HG03521 (cell line): Measurements from ENCODE around the gene SRMS.
"Not testable (repeated sequence)": the region's sequence is repeated elsewhere in the genome, so short reads cannot be mapped to it uniquely, and the experiment has no call there.

Experiments used
- ATAC-seq: cut with Tn5 transposase; IDR thresholded peaks from one replicate; pipeline ENCODE4 v1.9.1; 2021; ENCODE audit warnings: mild to moderate bottlenecking, moderate library complexity; ENCODE audit not compliant: unreplicated experiment

Gene SRMS

DNA sequence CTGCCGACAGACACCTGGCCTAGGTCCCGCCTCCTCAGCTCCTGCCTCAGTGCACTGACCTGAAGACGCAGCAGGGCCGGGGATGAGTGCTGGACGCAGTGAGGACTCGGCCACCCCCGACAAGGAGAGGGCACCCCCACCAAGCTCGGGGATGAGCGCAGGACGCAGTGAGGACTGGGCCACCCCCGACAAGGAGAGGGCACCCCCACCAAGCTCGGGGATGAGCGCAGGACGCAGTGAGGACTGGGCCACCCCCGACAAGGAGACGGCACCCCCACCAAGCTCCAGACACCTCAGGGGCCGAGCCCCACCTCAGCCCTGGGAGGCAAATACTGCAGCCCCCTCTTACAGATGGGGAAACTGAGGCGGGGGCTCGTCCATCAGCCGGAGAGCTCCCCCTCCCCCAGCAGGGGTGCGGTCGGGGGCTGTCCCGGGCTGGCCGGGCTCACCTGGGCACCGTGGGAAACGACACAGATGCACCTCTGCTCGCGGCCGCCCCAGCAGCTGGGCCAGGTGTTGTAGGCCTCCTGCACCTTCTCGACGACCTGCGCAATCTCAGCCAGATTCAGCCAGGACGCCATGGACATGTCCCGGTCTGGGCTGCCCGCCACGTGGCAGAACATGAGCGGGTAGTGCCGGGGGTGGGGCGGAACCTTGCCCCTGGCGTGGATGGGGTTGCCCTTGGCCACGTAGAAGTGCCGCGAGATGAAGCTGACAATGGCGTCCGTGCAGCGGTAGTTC is 19.0 kb upstream of the SRMS start:
- no peak for ATAC-seq

DNA sequence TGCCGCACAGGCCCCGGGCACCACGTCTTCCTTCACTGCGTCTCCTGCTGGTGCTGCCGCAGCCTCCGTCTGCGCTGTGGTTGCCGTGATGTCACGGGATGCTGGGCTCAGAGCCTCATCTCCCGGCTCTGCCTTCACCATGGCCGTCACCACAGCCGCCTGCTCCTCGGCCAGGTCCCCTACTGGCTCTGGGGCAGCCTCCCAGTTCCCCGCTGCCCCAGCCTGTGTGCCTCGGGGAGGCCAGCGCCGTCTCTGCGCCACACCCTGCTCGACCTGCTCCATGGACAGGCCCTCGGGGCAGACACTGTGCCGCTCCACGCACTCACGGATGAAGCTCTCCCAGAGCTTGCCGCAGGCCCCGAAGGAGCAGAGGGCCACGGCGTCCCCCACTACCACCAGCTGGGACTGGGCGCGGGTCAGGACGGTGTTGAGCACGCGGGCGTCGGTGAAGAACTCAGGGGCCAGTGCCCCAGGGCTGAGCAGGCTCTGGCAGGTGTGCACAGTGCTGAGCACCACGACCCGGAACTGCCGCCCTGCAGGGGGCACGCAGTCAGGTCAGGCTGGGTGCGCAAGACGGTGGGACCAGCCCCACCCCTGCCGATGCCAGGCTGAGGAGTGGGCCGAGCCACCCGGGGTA is 18.3 kb upstream of the SRMS start:
- ATAC-seq = no peak

DNA sequence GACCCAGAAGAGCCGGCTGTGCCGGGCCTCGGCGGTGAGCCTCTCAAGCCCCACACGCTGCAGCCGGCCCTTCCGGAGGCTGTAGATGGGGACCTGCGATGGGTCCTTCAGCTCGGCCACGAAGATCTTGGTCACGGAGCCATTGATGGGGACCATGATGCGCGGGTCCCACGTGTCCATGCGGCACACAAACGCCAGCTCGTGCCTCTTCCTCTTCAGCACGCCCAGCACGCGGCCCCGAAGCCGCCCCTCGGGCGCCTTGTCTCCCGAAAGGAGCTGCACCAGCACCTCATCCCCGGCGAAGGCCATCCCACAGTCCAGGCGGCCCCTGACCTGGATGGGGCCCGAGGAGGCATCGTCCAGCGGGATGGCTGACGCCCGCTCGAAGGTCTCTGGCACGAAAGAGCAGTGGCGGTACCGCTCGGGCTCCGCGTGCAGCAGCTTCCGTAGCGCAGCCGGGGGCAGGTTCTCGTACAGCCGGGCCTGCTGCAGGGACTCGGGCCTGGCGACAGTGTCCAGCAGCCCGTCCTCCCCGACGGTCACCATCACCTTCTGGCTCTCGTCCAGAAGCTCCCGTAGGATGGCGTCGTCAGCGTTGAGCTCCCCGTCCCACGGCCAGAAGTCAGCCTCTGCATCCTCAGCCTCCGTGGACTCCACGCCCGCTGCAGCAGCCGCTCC is 17.6 kb upstream of the SRMS start:
- no peak for ATAC-seq

DNA sequence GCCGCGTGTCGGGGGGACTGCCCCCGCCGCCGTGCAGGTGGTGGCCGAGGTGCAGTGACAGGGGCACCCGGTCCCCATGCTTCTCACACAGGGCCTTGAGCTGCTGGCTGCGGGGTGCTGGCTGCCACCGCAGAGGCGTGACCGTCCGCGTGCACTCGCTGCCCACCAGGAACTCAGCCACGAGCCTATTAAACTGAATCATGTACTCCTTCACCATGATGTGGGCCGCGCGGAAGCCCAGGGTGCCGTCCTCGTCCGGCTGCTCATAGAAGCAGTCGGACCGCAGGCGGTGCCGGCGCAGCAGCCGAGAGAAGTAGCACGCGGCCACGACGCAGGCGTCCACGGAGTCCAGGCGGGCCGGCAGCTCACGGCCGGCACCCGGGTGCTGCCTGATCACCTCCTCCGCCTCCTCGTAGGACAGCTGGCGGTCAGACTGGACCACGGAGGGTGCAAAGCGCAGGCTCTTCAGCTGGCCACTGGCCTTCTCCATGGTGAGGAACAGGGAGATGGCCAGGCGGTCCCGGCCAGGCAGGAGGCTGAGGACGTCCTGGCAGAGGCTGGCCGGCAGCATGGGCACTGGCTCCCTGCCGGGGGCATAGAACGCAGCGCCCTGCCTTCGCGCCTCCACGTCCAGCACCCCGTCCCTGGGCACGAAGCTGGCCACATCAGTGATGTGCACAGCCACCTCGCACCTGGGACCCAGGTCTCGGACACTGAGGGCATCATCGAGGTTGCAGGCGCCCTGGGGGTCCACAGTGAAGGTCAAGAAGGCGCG is 16.7 kb upstream of the SRMS start:
- ATAC-seq = no peak

DNA sequence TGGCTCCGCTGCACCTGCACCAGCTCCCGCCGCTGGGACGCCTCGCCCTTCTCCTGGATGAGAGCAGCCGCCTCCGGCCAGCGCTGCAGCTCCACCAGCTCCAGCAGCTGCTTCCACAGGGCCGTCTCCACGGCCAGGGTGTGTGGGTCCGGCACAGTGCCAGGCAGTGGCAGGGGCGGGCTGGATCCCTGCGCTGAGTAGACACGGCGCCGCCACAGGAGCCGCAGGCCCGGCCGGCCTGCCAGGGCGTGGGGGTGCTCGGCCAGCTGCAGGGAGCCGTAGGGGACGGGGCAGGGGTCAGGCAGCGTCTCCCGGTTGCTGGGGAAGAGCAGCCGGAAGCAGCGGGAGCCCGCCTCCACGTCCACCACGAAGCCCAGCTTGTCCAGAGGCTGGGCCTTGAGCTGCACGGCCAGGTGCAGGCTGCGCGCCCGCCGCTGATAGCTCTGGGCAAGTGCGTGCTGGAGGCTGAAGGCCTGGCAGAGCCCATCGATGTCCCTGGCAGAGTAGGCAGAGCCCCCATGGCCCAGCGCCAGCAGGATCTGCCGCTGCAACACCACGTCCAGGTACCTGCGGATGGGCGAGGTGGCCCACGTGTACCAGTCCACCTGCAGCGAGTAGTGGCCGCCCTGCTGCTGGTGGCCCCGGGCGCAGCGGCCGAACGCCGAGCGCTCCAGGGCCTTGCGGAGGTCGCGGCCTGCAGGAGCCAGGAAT is 15.8 kb upstream of the SRMS start:
- ATAC-seq = no peak

DNA sequence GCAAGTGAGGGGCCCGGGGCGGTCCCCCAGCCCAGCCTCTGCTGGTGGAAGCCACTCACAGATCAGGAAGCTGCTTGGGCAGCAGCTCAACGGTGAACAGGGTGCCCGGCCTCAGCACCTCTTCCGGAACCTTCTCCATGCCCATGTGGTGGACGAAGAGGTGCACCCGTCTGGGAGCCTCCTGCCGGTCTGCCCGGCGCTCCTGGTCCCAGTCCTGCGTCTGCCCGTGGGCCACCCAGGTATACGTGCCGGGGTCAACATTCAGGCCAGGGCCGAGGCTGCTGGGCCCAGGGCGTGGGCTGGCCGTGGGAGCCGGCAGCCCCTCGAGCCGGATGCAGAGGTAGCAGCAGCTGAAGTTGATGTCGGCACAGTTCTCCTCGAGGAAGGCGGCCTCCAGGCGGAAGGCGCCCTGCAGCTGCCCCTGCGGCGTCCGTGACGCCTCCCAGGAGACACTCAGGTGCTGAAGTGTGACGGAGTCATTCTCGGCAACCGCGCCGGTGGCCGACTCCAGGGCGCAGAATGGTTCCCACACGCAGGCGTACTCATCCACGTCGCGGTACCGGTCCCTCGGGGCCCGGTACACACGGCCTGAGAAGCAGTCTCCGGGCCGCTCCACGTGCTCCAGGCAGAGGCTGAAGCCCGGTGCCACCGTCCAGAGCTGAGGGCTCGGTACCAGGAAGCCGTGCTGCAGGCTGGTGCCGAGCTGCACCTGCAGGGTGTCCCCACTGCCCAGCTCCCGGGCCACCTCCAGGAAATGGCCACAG is 15.1 kb upstream of the SRMS start:
- no peak for ATAC-seq

DNA sequence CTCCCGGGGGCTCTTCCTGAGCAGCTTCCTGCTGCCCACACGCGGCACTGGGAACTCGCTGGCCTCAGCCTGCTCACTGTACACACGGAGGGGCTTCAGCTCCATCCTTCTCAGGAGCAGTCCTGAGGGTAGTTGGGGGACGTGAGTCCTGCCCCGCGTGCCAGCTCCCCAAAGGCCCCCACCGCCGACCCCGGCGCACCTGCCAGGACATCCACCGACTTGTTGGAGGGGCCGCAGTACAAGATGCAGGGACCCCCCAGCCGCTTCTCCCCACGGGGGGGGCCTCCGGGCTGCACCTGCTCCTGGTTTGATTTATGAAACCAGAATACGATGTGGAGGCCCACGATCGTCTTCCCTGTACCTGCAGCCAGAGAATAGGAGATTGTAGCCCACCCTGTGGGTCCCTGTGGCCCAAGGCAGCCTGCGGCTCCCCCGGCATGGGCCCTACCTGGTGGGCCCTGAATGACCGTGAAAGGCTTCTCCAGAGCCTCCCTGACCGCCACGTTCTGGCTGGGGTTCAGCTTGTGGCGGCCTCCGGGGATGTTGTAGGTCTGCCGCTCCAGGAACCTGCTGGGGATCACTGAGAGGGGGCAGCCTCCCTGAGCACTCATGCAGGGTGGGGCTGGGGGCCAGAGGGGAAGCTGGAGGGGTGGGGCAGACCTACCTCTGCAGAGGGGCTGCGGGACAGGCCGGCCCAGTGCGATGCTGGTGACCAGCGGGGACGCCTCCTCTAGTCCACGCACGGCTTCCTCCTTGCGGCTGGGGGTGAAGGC is 14.3 kb upstream of the SRMS start:
- ATAC-seq = no peak

DNA sequence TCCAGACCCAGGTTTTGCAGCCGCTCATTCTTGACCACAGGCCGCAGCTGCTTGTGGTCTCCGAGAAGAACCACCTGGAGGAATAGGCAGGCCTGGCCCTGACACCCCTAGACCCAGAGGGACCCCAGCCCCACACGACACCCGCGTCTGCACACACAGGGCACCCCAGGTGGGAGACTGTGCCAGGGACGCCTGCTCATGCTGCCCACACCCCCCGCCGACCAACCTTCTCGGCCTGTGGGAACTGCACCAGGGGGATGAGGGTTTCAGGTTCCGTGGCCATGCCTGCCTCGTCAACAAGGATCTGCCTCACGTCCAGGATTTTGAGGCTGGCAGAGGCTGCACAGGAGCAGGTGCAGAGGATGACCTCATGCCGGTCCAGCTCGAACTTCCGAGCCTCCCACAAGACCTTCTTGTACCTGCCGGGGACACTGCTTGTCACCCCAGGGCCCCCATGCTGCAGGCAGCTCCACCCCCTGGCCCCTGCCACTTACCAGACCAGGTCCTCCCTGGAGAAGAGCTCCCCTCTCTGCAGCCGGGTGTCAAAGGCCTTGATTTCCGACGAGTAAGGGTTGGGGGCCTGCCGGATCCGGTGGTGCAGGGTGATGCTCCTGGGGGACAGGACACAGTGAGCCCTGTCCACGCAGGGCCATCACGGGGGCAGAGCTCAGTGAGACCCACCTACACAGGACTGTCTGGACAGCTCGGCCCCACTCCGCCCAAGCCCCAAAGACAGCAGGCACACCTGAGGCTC is 13.5 kb upstream of the SRMS start:
- ATAC-seq = no peak

DNA sequence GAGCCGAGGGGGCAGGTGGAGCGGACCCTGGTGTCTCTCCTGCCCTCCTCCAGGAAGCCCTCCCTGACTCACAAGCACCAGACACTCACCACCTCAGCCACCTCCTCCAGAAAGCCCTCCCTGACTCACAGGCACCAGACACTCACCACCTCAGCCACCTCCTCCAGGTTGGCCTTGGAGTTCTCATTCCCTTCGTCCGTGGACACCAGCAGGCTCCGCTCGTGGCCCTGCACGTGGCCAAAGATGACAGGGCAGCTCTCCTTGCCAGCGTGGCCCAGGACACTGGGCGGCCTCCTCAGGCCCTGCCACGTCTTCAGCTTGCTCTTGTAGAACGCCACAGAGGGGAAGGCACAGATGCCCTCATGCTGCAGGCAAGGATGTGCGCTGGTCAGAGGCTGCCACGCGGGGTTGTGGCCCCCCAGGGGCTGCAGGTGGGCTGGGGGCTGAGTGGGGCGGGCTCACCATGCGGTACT is 12.8 kb upstream of the SRMS start:
- ATAC-seq = no peak

DNA sequence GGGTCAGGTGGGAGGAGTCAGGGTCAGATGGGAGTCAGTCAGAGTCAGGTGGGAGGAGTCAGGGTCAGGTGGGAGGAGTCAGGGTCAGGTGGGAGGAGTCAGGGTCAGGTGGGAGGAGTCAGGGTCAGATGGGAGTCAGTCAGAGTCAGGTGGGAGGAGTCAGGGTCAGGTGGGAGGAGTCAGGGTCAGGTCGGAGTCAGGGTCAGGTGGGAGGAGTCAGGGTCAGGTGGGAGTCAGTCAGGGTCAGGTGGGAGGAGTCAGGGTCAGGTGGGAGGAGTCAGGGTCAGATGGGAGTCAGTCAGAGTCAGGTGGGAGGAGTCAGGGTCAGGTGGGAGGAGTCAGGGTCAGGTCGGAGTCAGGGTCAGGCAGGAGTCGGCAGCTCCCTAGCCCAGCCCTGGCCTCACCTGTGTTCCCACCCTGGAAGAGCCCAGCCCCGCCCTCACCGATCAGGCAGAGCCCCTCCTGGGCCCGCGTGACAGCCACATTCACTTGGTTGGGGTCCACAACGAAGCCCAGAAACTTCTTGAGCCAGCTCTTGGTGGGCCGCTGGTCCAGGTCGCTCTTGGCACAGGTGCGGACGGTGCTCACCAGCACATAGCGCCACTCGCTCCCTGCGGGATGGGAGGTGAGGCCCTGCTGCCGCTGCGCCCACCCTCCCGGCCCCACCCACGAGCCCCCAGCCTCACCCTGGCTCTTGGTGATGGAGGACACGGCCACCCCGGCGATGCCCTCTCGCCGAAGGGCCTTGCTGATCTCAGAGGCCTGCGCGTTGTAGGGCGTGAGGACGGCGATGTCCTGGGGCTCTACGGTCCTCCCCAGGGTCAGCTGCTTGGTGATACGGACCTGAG is 12.2 kb upstream of the SRMS start:
- not testable (repeated sequence) for ATAC-seq

DNA sequence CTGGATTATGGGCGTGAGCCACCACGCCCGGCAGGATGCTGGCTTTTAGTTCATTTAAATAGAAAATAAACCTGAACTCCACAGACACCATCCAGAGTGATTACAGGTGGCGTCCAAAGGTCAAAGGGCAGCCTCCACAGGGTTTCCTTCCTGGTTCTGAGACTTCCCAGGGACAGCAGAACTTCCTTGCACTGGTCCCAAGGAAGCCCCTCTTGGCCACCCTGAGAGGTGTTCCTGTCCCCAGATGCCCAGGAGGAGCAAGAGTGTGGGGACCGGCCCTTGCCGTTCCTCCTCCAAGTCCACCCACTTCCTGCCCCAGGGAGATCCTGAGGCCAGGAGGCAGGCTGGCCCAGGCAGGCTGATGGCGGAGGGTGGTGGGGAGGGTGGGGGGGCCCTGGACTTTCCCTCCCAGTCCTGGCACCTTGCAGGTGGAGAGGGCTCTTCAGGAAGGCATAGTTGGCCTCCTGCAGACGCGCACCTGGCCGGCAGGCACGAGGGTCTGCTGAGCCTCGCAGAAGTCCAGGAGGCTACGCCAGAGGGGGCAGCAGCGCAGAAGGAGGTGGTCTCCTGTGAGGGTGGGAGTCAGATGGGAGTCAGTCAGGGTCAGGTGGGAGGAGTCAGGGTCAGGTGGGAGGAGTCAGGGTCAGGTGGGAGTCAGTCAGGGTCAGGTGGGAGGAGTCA is 11.4 kb upstream of the SRMS start:
- no peak for ATAC-seq

DNA sequence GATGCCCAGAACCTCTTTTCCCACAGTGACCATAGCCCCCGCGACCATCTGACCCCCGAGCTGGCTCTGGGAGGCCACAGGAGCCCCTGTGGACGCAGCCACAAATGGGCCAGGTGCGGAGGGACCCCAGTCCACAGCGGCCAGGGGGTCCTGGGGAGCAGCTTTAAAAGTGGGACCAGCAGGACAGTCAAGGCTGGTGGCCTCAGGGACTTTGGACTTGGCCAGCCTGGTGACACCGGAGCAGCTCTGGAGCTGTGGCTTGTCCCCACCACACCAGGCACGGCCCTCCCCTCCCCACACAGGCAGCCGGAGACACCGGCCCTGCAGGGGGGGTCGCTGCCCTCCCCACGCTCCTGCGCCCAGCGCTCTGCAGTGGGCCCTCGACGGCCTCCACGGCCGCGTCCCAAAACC is 9.9 kb upstream of the SRMS start:
- ATAC-seq = no peak

DNA sequence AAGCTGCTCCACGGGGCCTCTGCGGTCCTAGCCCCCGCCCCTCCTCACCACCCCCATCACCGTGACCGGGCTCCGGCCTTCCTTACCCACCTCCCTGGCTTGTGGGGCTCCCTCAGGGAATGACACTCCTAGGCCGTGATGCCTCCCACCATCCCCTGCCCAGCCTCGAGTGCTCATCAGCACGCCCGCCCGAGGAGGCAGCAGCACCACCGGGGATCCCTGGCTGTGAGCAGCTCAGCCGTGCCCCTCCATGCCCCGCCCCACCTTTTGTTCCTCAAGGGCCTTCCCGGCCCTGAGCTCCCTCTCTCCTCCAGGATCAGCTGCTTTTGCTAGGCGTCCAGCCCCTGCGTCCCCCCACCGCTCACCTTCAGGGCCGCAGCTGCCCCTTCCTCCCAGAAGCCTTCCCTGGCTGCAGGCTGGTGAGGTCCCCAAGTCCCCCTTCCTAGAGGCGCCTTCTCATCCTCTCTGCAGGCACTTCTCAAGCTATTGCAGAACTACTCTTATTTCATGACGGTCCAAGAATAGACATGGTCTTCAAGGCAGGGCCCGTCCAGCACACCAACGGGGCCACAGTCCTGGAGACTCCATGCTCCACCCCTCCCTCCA is 9.4 kb upstream of the SRMS start:
- ATAC-seq = no peak

DNA sequence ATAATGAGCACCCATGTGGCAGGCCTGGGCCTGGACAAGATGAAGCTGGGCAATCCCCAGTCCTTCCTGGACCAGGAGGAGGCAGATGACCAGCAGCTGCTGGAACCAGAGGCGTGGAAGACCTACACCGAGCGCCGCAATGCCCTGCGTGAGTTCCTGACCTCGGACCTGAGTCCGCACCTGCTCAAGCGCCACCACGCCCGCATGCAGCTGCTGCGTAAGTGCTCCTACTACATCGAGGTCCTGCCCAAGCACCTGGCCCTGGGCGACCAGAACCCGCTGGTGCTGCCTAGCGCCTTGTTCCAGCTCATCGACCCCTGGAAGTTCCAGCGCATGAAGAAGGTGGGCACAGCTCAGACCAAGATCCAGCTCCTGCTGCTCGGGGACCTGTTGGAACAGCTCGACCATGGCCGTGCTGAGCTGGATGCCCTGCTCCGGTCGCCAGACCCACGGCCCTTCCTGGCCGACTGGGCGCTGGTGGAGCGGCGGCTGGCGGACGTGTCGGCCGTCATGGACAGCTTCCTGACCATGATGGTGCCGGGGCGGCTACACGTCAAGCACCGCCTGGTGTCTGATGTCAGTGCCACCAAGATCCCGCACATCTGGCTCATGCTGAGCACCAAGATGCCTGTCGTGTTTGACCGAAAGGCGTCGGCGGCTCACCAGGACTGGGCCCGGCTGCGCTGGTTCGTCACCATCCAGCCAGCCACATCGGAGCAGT is 8.3 kb upstream of the SRMS start:
- no peak for ATAC-seq

DNA sequence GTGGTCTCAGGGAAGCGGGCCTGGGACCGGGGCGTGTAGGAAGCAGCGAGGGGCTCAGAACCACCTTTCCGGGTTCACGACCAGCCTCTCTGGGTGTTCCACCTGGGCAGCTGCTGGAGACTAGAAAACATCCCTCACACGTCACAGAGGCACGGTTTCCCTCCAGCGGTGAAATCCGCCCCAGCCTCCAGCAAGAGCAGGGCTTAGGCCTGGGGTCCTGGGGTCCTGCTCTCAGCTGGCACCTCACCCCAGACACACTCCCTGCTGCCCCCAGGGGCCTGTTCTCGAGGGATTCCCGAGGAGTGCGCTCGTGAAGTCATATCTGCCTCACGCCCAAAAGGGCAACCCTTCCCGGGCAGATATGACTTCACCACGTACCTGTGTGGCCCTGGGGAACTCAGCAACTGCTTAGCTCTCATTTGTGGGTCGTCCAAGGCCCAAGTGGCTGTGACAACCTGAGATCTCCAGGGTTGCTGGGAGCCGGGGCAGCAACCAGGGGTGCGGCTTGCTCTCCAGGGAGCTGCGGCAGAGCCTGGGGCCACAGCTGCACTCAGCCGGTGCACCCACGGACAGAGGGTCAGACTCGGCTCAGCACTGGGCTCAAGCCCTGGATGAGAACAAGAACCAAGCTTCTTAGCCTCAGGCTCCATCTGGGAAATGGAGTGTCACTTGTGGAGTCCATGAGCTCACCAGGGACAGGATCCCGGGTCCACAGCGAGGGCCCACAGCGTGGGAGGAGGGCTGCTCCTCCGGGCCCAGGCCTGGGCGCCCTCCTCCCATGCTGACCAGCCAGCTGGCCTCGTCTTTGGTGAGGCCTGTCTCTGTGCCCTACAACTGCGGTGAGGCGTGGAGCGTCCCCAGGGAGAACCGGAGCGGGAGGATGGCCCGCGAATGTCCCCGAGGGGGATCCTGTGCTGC is 7.1 kb upstream of the SRMS start:
- no peak for ATAC-seq
